Measurements from ENCODE around the gene DNAJC27.
A peak's percentile ranks its signal among the peaks of the same experiment; 100 is the strongest.
"Not testable (repeated sequence)": the region's sequence is repeated elsewhere in the genome, so short reads cannot be mapped to it uniquely, and the experiment has no call there.

DNAJC27 gene

GRCh38 chr2:24971536-24972314, at the start of gene DNAJC27:
TSS of gene DNAJC27 (minus strand) at chr2:24971955. CDS start at chr2:24971904, 51 bp downstream.
- DNase-seq (ENCODE audit: low spot score) = peak; percentile 98

GRCh38 chr2:25018681-25019080, 46.9 kb upstream of the DNAJC27 start:
- DNase-seq (ENCODE audit: low spot score) = no peak

- no peak for DNase-seq (ENCODE audit: low spot score)
Measured at GRCh38 chr2:25014631-25015030, 42.9 kb upstream of the DNAJC27 start.

GRCh38 chr2:25011342-25011741, 39.6 kb upstream of the DNAJC27 start:
- not testable (repeated sequence) for DNase-seq (ENCODE audit: low spot score)

GRCh38 chr2:25009954-25010353, 38.2 kb upstream of the DNAJC27 start:
- no peak for DNase-seq (ENCODE audit: low spot score)

GRCh38 chr2:25002066-25002465, 30.3 kb upstream of the DNAJC27 start:
- DNase-seq (ENCODE audit: low spot score) = no peak

- no peak for DNase-seq (ENCODE audit: low spot score)
Measured at GRCh38 chr2:25001325-25001637, 29.5 kb upstream of the DNAJC27 start.

- DNase-seq (ENCODE audit: low spot score) = no peak
Measured at GRCh38 chr2:25000503-25001324, 29.0 kb upstream of the DNAJC27 start.

GRCh38 chr2:25000036-25000435, 28.3 kb upstream of the DNAJC27 start:
- no peak for DNase-seq (ENCODE audit: low spot score)

- not testable (repeated sequence) for DNase-seq (ENCODE audit: low spot score)
Measured at GRCh38 chr2:24999097-24999496, 27.3 kb upstream of the DNAJC27 start.

- no peak for DNase-seq (ENCODE audit: low spot score)
Measured at GRCh38 chr2:24994146-24994724, 22.5 kb upstream of the DNAJC27 start.

- DNase-seq (ENCODE audit: low spot score) = no peak
Measured at GRCh38 chr2:24993406-24994145, 21.8 kb upstream of the DNAJC27 start.

GRCh38 chr2:24986372-24986771, 14.6 kb upstream of the DNAJC27 start:
- no peak for DNase-seq (ENCODE audit: low spot score)

- no peak for DNase-seq (ENCODE audit: low spot score)
Measured at GRCh38 chr2:24985511-24985910, 13.8 kb upstream of the DNAJC27 start.

GRCh38 chr2:24984912-24985311, 13.2 kb upstream of the DNAJC27 start:
- no peak for DNase-seq (ENCODE audit: low spot score)

- no peak for DNase-seq (ENCODE audit: low spot score)
Measured at GRCh38 chr2:24981411-24982136, 9.8 kb upstream of the DNAJC27 start.

- no peak for DNase-seq (ENCODE audit: low spot score)
Measured at GRCh38 chr2:24978661-24979060, 6.9 kb upstream of the DNAJC27 start.

GRCh38 chr2:24977631-24978030, 5.9 kb upstream of the DNAJC27 start:
- DNase-seq (ENCODE audit: low spot score) = no peak

GRCh38 chr2:24973812-24974211, 2.1 kb upstream of the DNAJC27 start:
- DNase-seq (ENCODE audit: low spot score) = no peak

GRCh38 chr2:24972315-24972961, 683 bp upstream of the DNAJC27 start:
- DNase-seq (ENCODE audit: low spot score) = peak; percentile 38

GRCh38 chr2:24971286-24971535, 544 bp downstream of the DNAJC27 start:
- DNase-seq (ENCODE audit: low spot score) = no peak

Measured in D341Med (cell line).